CD4-positive, alpha-beta memory T cell (primary cell): ENCODE measurements around the gene HSPA1B. TPM values are rescaled to one million over a fixed set of nuclear protein-coding genes. Genes with fewer than 3 reads are reported as not detected.
"Not testable (repeated sequence)": the region's sequence is repeated elsewhere in the genome, so short reads cannot be mapped to it uniquely, and the experiment has no call there.

ENCODE experiments used
- CTCF ChIA-PET: fragments of 350-600 bp; sonication (Branson Sonifier 250); formaldehyde crosslinking; loops from one replicate; lab custom pipeline; 2021; ENCODE audit warnings: inconsistent platforms; ENCODE audit not compliant: partially characterized antibody; lab: Charles Lee
- POLR2A ChIA-PET: fragments of 350-600 bp; sonication (Branson Sonifier 250); formaldehyde crosslinking; loops from one replicate; lab custom pipeline; 2021; ENCODE audit not compliant: partially characterized antibody; lab: Charles Lee
- DNase-seq, 5 donors: peaks; one replicate each; pipeline versions ENCODE4 v3.0.0 to v3.0.0-alpha.2; 2020 to 2022; ENCODE audit warnings: mixed read lengths in 1 of 5
- H3K27ac ChIP-seq: one replicate; pipeline ENCODE4 v1.7.0; 2013; ENCODE audit warnings: low read depth, low read length
- H3K27me3 ChIP-seq: 2 replicates; pipeline ENCODE4 v1.7.0; 2013; ENCODE audit warnings: mild to moderate bottlenecking, low read length, moderate library complexity; ENCODE audit not compliant: insufficient read depth
- H3K36me3 ChIP-seq: 2 replicates; pipeline ENCODE4 v1.7.0; 2013; ENCODE audit warnings: mild to moderate bottlenecking, low read length, moderate library complexity; ENCODE audit not compliant: insufficient read depth
- H3K4me1 ChIP-seq: 2 replicates; pipeline ENCODE4 v1.7.0; 2013; ENCODE audit warnings: mild to moderate bottlenecking, low read length, moderate library complexity; ENCODE audit not compliant: insufficient read depth
- H3K4me3 ChIP-seq, 2 donors: one replicate each; pipeline ENCODE4 v1.7.0; 2013; ENCODE audit warnings: low read length in 2 of 2, mild to moderate bottlenecking in 1 of 2
- H3K9me3 ChIP-seq, 2 donors: one replicate each; pipeline ENCODE4 v1.7.0; 2013; ENCODE audit warnings: low read length in 2 of 2, control low read depth in 1 of 2; ENCODE audit not compliant: control insufficient read depth in 1 of 2
- H3K27ac Mint-ChIP-seq, 7 donors: one replicate each; pipeline ENCODE4 v1.8.0; 2020 to 2021; ENCODE audit warnings: mixed read lengths in 7 of 7, mild to moderate bottlenecking in 6 of 7, inconsistent platforms in 3 of 7, moderate library complexity in 3 of 7
- H3K27me3 Mint-ChIP-seq, 2 donors: one replicate each; pipeline ENCODE4 v1.8.0; 2020 to 2021; ENCODE audit warnings: mixed read lengths in 2 of 2
- H3K36me3 Mint-ChIP-seq, 2 donors: one replicate each; pipeline ENCODE4 v1.8.0; 2020 to 2021; ENCODE audit warnings: mixed read lengths in 2 of 2, inconsistent platforms in 1 of 2, mild to moderate bottlenecking in 1 of 2
- H3K4me1 Mint-ChIP-seq, 4 donors: one replicate each; pipeline ENCODE4 v1.8.0; 2020 to 2021; ENCODE audit warnings: mixed read lengths in 4 of 4, mild to moderate bottlenecking in 1 of 4
- H3K4me3 Mint-ChIP-seq, 8 donors: one replicate each; pipeline ENCODE4 v1.8.0; 2020 to 2021; ENCODE audit warnings: mixed read lengths in 8 of 8, mild to moderate bottlenecking in 7 of 8, moderate library complexity in 6 of 8, inconsistent platforms in 3 of 8
- H3K9me3 Mint-ChIP-seq, 8 donors: one replicate each; pipeline ENCODE4 v1.8.0; 2020 to 2021; ENCODE audit warnings: mixed read lengths in 8 of 8, mild to moderate bottlenecking in 5 of 8, inconsistent platforms in 3 of 8, moderate library complexity in 1 of 8
- intact Hi-C: fragments of 100-400 bp; cut with micrococcal nuclease; formaldehyde crosslinking; loops from one replicate; pipeline ENCODE4 v1.15.1; 2023
- polyA plus RNA-seq, 2 donors: library from polyadenylated mRNA; unstranded; fragments of 300-500 nt; fragmentation: Illumina TruSeq; gene quantifications; one replicate each; pipeline ENCODE4 v1.2.3, GENCODE V29; 2021
- total RNA-seq, 2 experiments: library from RNA; stranded (reverse); gene quantifications; one replicate each; pipeline ENCODE4 v1.2.3, GENCODE V29; 2021

Gene HSPA1B
- total and polyA plus RNA-seq, 4 experiments from 2014 or later, result 1.9 to 60.8 (median 31.7) TPM

GRCh38 chr6:31817929-31818511, 9.5 kb upstream of the HSPA1B start:
- not testable (repeated sequence) for H3K36me3 ChIP-seq, H3K9me3 ChIP-seq, H3K27me3 ChIP-seq, H3K27me3 Mint-ChIP-seq, H3K9me3 Mint-ChIP-seq
- CTCF ChIA-PET, result interaction anchor here (1.1 to 2.1 kb wide), 14 partner anchors 9 to 236 kb away, joined by 3 to 21 read pairs (median 7); partner anchors contain the start of genes CLIC1, DDAH2, HSPA1B and LSM2
- Histone ChIP-seq H3K4me1 (peaks cover 59% of the 10 kb centered on the region), H3K27ac (peak overlapping the region; percentile 67), H3K4me3 (peak overlapping the region; percentile 12 to 73)
- H3K36me3 Mint-ChIP-seq, result peaks cover 0 to 16% of the 10 kb centered on the region in 2 donors
- DNase-seq, result peak in 1 of 5 donors; percentile 28
- peaks cover 31 to 69% (median 48%) of the 10 kb centered on the region in 4 donors for H3K4me1 Mint-ChIP-seq
- POLR2A ChIA-PET, result interaction anchor here (0.6 to 7.1 kb wide), 24 partner anchors 9 to 236 kb away, joined by 3 to 76 read pairs (median 4); partner anchors contain the start of genes ABHD16A, BAG6, C6orf47 and CLIC1
- H3K27ac Mint-ChIP-seq, result peak overlapping the region; percentile 66 to 96 (median 94)
- peak overlapping the region; percentile 81 to 97 (median 96) for H3K4me3 Mint-ChIP-seq
- intact Hi-C loops, result loop anchor here (2.0 to 5.0 kb wide), 3 partner anchors 46 to 276 kb away; partner anchors contain the start of genes DDAH2 and DDX39B

GRCh38 chr6:31819871-31820299, 7.7 kb upstream of the HSPA1B start:
- Histone ChIP-seq H3K27me3 (no peaks in the 10 kb centered on the region), H3K36me3 (no peaks in the 10 kb centered on the region), H3K27ac (no peak overlapping the region), H3K9me3 (no peaks in the 10 kb centered on the region), H3K4me1 (peaks cover 56% of the 10 kb centered on the region), H3K4me3 (no peak overlapping the region)
- peaks cover 0 to 13% of the 10 kb centered on the region in 2 donors for H3K36me3 Mint-ChIP-seq
- peak overlapping the region in 6 of 7 donors; percentile 9 to 99 (median 88) for H3K27ac Mint-ChIP-seq
- ChIA-PET CTCF (interaction anchor here (0.6 to 2.8 kb wide), 8 partner anchors 10 to 308 kb away, joined by 3 to 9 read pairs (median 6); partner anchors contain the start of genes ATF6B, NFKBIL1, TNF and VARS1), POLR2A (interaction anchor here (0.9 to 7.1 kb wide), 7 partner anchors 13 to 167 kb away, joined by 3 to 76 read pairs (median 28); partner anchors contain the start of genes BAG6, CLIC1, DDAH2 and LSM2)
- no peak for DNase-seq
- intact Hi-C loops, result loop anchor here (5.0 kb wide), 3 partner anchors 42 to 278 kb away; partner anchors contain the start of genes DDX39B and NEU1
- peaks cover 0 to 2% (median 0%) of the 10 kb centered on the region in 8 donors for H3K9me3 Mint-ChIP-seq
- peak overlapping the region; percentile 15 to 89 (median 68) for H3K4me3 Mint-ChIP-seq
- no peaks in the 10 kb centered on the region for H3K27me3 Mint-ChIP-seq
- peaks cover 25 to 60% (median 43%) of the 10 kb centered on the region in 4 donors for H3K4me1 Mint-ChIP-seq

GRCh38 chr6:31820399-31820798, 7.1 kb upstream of the HSPA1B start:
- not testable (repeated sequence) for DNase-seq, H3K27me3 Mint-ChIP-seq, H3K36me3 ChIP-seq, H3K27ac ChIP-seq, H3K9me3 ChIP-seq, H3K9me3 Mint-ChIP-seq, H3K27me3 ChIP-seq, H3K4me3 ChIP-seq
- Mint-ChIP-seq H3K27ac (peak overlapping the region in 3 of 7 donors; percentile 90 to 99 (median 94)), H3K4me1 (peaks cover 28 to 64% (median 46%) of the 10 kb centered on the region in 4 donors), H3K36me3 (peaks cover 0 to 13% of the 10 kb centered on the region in 2 donors), H3K4me3 (peak overlapping the region in 6 of 8 donors; percentile 75 to 98 (median 95))
- intact Hi-C loops, result loop anchor here (5.0 kb wide), 1 partner anchor 42 kb away; the partner anchor contains the start of gene NEU1
- CTCF ChIA-PET, result interaction anchor here (0.6 to 2.8 kb wide), 6 partner anchors 10 to 273 kb away, joined by 3 to 9 read pairs (median 7); partner anchors contain the start of genes NFKBIL1 and VARS1
- H3K4me1 ChIP-seq, result peaks cover 57% of the 10 kb centered on the region
- POLR2A ChIA-PET, result interaction anchor here (0.9 to 7.1 kb wide), 7 partner anchors 13 to 239 kb away, joined by 3 to 76 read pairs (median 28); partner anchors contain the start of genes BAG6, CLIC1, DDAH2 and LSM2

DNA sequence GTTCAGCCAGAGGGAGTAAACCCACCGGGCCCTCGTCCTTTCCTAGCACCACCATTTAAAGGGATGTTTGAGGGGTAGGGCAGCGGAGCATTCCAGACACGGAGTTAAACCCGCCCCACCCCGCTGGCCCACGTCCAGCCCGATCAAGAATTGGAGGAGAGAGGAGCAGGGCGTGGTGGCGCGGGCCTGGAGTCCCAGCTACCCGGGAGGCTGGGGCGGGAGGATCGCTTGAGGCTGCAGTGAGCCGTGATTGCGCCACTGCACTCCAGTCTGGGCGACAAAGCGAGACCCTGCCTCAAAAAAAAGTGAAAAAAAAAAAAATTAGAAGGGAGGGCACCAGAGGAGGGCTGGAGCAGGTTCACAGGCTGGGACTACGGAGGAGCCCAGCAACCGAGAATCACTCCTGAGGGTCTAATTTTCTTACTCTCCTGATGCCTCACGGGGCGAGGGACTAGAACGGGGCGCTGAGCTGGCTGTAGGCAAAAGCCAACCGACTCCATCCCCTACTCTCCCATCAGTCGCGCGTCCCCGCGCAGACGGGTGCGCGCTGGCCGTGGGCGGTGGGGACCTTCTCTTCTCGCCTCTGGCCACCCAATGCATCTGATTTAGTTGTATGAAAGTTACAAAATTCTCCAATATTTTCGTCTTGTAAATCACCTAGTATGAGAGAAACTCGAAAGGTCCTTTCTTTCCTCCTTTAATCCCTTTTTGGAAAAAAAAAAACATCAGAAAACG, 6.1 kb upstream of the HSPA1B start:
- peak overlapping the region; percentile 94 to 98 (median 97) for H3K4me3 Mint-ChIP-seq
- H3K4me1 Mint-ChIP-seq, result peaks cover 29 to 73% (median 49%) of the 10 kb centered on the region in 4 donors
- DNase-seq, result peak in 2 of 5 donors; percentile 53 to 60
- Histone ChIP-seq H3K27ac (peak overlapping the region; percentile 74), H3K27me3 (no peaks in the 10 kb centered on the region), H3K9me3 (no peaks in the 10 kb centered on the region), H3K4me3 (peak overlapping the region; percentile 84 to 96), H3K36me3 (no peaks in the 10 kb centered on the region), H3K4me1 (peaks cover 68% of the 10 kb centered on the region)
- peaks cover 0 to 13% of the 10 kb centered on the region in 2 donors for H3K36me3 Mint-ChIP-seq
- H3K27ac Mint-ChIP-seq, result peak overlapping the region; percentile 98 to 99 (median 98)
- ChIA-PET POLR2A (interaction anchor here (0.9 to 7.1 kb wide), 12 partner anchors 8 to 241 kb away, joined by 3 to 76 read pairs (median 8); partner anchors contain the start of genes ABHD16A, BAG6, CLIC1 and DDAH2), CTCF (interaction anchor here (2.4 to 2.8 kb wide), 2 partner anchors 9 to 25 kb away, joined by 9 read pairs; partner anchors contain the start of gene VARS1)
- intact Hi-C loops, result loop anchor here (5.0 kb wide), 1 partner anchor 41 kb away; the partner anchor contains the start of gene NEU1
- H3K9me3 Mint-ChIP-seq, result no peaks in the 10 kb centered on the region
- H3K27me3 Mint-ChIP-seq, result no peaks in the 10 kb centered on the region

DNA sequence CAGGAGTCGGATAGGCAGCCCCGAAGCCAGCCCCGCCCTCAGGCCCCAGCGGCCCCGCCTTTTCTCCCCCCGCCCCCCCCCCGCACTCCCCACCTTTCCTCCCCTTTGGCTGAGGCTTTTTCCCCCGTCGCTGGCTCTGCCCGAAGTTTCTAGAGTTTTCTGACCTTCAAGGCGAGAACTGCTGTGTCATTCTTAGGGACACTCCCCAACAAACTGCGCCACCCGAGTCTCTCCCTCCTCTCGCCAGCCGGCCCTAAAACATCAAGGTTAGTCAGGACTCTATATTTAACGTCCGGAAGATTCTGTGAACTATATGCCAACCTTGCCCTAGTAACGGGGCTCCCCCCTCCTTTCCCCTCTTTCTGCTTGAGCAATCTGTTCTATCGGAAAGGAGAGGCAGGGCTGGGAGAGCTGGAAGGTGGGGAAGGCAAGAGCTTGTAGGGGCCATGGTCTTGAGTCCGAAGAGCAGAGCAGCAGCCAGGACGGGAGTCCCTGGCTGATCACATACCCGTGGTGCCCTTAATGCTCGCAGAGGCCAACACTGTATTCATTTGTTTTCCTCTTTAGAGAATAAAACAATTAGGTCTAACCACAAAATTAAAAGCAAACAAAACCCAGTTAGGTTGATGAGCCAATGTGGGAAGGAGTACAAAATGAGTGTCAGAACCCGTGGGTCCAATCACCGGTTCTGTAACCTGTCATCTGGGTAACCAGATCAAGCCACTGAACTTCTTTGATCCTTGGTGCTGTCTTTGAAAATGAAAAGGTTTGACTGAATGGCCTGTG, 5.3 kb upstream of the HSPA1B start:
- DNase-seq, result peak; percentile 71 to 83 (median 73)
- ChIA-PET POLR2A (interaction anchor here (0.9 to 7.1 kb wide), 17 partner anchors 9 to 241 kb away, joined by 3 to 76 read pairs (median 6); partner anchors contain the start of genes ABHD16A, BAG6, C6orf47 and CLIC1), CTCF (interaction anchor here (0.9 to 2.8 kb wide), 6 partner anchors 9 to 92 kb away, joined by 3 to 9 read pairs (median 3); partner anchors contain the start of genes LSM2 and VARS1)
- no peaks in the 10 kb centered on the region for H3K27me3 Mint-ChIP-seq
- Histone ChIP-seq H3K27ac (peak overlapping the region; percentile 74), H3K9me3 (no peaks in the 10 kb centered on the region), H3K36me3 (no peaks in the 10 kb centered on the region), H3K4me3 (peak overlapping the region; percentile 84 to 96), H3K27me3 (no peaks in the 10 kb centered on the region), H3K4me1 (peaks cover 72% of the 10 kb centered on the region)
- H3K4me1 Mint-ChIP-seq, result peaks cover 31 to 81% (median 54%) of the 10 kb centered on the region in 4 donors
- peak overlapping the region; percentile 94 to 98 (median 97) for H3K4me3 Mint-ChIP-seq
- H3K36me3 Mint-ChIP-seq, result peaks cover 0 to 16% of the 10 kb centered on the region in 2 donors
- no peaks in the 10 kb centered on the region for H3K9me3 Mint-ChIP-seq
- intact Hi-C loops, result loop anchor here (5.0 kb wide), 1 partner anchor 40 kb away; the partner anchor contains the start of gene NEU1
- peak overlapping the region; percentile 98 to 99 (median 98) for H3K27ac Mint-ChIP-seq
